HCT116 (cell line): ENCODE measurements around the gene C14orf93. TPM values are rescaled to one million over a fixed set of nuclear protein-coding genes. Genes with fewer than 3 reads are reported as not detected.

Experiments used
- ATAC-seq: fragments of 200-7000 bp; cut with Tn5 transposase; 2 replicates; pipeline ENCODE4 v1.9.1; 2020; ENCODE audit warnings: mild to moderate bottlenecking, moderate library complexity
- BruUV-seq: library from RNA; stranded (reverse); fragments of 400-500 nt; replicated peaks from 2 replicates; lab custom pipeline; 2021; lab: Mats Ljungman, UMichigan
- CTCF ChIA-PET: fragments of 300-600 bp; sonication (Branson Sonifier 250); formaldehyde crosslinking; loops from one replicate; lab custom pipeline; 2021; ENCODE audit warnings: antibody characterized with exemption; lab: Charles Lee
- POLR2A ChIA-PET: fragments of 300-600, 350-600 bp; sonication (Branson Sonifier 250); formaldehyde crosslinking; loops from one replicate; lab custom pipeline; 2021; ENCODE audit warnings: antibody characterized with exemption; lab: Charles Lee
- RAD21 ChIA-PET, 2 experiments: fragments of 300-600 bp; sonication (Branson Sonifier 250); formaldehyde crosslinking; loops; one replicate each; lab custom pipeline; 2023; ENCODE audit warnings: low total read pairs in 2 of 2; ENCODE audit not compliant: uncharacterized antibody in 2 of 2, unreplicated experiment in 2 of 2, low non-redundant PET in 1 of 2; lab: Charles Lee
- DNase-seq: peaks from one replicate; pipeline ENCODE4 v3.0.0-alpha.2; 2010; ENCODE audit warnings: low read depth, low spot score
- H2AFZ ChIP-seq: fragments of 200-600 bp; shearing (Covaris generic), sonication (generic); 2 replicates; pipeline ENCODE4 v1.6.1; 2017; ENCODE audit warnings: low read depth, mixed run types, mixed read lengths, antibody characterized with exemption, low read length; ENCODE audit not compliant: poor library complexity, severe bottlenecking
- H3K27ac ChIP-seq: 2 replicates; pipeline ENCODE4 v1.5.1; 2012; ENCODE audit warnings: low read depth, low read length
- H3K27me3 ChIP-seq: fragments of 200-600 bp; sonication (generic); 2 replicates; pipeline ENCODE4 v1.6.1; 2016; ENCODE audit warnings: mixed run types, low read length, mixed read lengths; ENCODE audit not compliant: insufficient read depth
- H3K36me3 ChIP-seq, 2 experiments: fragments of 200-500 bp in 1 of 2; fragments of 200-600 bp in 1 of 2; sonication (Bioruptor generic) in 1 of 2; sonication (generic) in 1 of 2; 2 replicates each; pipeline versions ENCODE4 v1.5.1 to v1.6.1; 2014 to 2016; ENCODE audit warnings: low read length in 2 of 2, inconsistent platforms in 1 of 2, mixed read lengths in 1 of 2, mixed run types in 1 of 2; ENCODE audit not compliant: insufficient read depth in 2 of 2, control insufficient read depth in 1 of 2
- H3K4me1 ChIP-seq, 2 experiments: fragments of 200-600 bp in 1 of 2; sonication (generic) in 1 of 2; 2 replicates each; pipeline versions ENCODE4 v1.5.1 to v1.6.1; 2012 to 2017; ENCODE audit warnings: low read length in 2 of 2, inconsistent platforms in 1 of 2, mild to moderate bottlenecking in 1 of 2, mixed read lengths in 1 of 2, mixed run types in 1 of 2, moderate library complexity in 1 of 2; ENCODE audit not compliant: insufficient read depth in 2 of 2, control insufficient read depth in 1 of 2
- H3K4me2 ChIP-seq: fragments of 200-600 bp; sonication (generic); 2 replicates; pipeline ENCODE4 v1.6.1; 2017; ENCODE audit warnings: mixed run types, low read length, mixed read lengths
- H3K4me3 ChIP-seq, 2 experiments: fragments of 200-600 bp in 1 of 2; sonication (generic) in 1 of 2; replicated peaks in 1 of 2; 2 replicates each; pipeline ENCODE4 v1.5.1; 2011 to 2016; ENCODE audit warnings: low read length in 2 of 2, control low read depth in 1 of 2, low read depth in 1 of 2, mild to moderate bottlenecking in 1 of 2, mixed read lengths in 1 of 2, mixed run types in 1 of 2
- H3K79me2 ChIP-seq: fragments of 200-600 bp; sonication (generic); 2 replicates; pipeline ENCODE4 v1.6.1; 2017; ENCODE audit warnings: mild to moderate bottlenecking, mixed run types, low read length, moderate library complexity, mixed read lengths; ENCODE audit not compliant: insufficient read depth
- H3K9ac ChIP-seq: fragments of 200-600 bp; sonication (generic); 2 replicates; pipeline ENCODE4 v1.6.1; 2016; ENCODE audit warnings: low read length, mixed read lengths
- H3K9me2 ChIP-seq: fragments of 200-600 bp; sonication (generic), shearing (Covaris generic); 2 replicates; pipeline ENCODE4 v1.6.1; 2017; ENCODE audit warnings: mixed run types, mild to moderate bottlenecking, moderate library complexity; ENCODE audit not compliant: insufficient read depth
- H3K9me3 ChIP-seq, 2 experiments: fragments of 200-500 bp in 1 of 2; fragments of 200-600 bp in 1 of 2; sonication (Bioruptor generic) in 1 of 2; sonication (generic) in 1 of 2; 2 replicates each; pipeline ENCODE4 v1.6.1; 2014 to 2017; ENCODE audit warnings: low read length in 2 of 2, mixed read lengths in 2 of 2, inconsistent platforms in 1 of 2, low read depth in 1 of 2, mild to moderate bottlenecking in 1 of 2, mixed run types in 1 of 2, moderate library complexity in 1 of 2; ENCODE audit not compliant: control insufficient read depth in 1 of 2, insufficient read depth in 1 of 2
- H4K20me1 ChIP-seq: fragments of 200-600 bp; sonication (generic), shearing (Covaris generic); 2 replicates; pipeline ENCODE4 v1.6.1; 2017; ENCODE audit warnings: mixed run types, mild to moderate bottlenecking, moderate library complexity; ENCODE audit not compliant: insufficient read depth
- ATF3 ChIP-seq: IDR thresholded peaks from 2 replicates; pipeline ENCODE4 v1.6.1; 2012
- EGR1 ChIP-seq: IDR thresholded peaks from 2 replicates; pipeline ENCODE4 v1.6.1; 2012; ENCODE audit warnings: low read depth
- ELF1 ChIP-seq: IDR thresholded peaks from 2 replicates; pipeline ENCODE4 v1.6.1; 2012; ENCODE audit warnings: low read depth, borderline replicate concordance
- EZH2 ChIP-seq: fragments of 200-600 bp; sonication (generic); IDR thresholded peaks from 2 replicates; pipeline ENCODE4 v1.6.1; 2017; ENCODE audit warnings: antibody characterized with exemption, mixed run types
- FOSL1 ChIP-seq: IDR thresholded peaks from 2 replicates; pipeline ENCODE4 v1.6.1; 2012; ENCODE audit warnings: low read depth
- JUND ChIP-seq: IDR thresholded peaks from 2 replicates; pipeline ENCODE4 v1.6.1; 2012
- POLR2A ChIP-seq: IDR thresholded peaks from 2 replicates; pipeline ENCODE4 v1.7.0; 2011; ENCODE audit warnings: borderline replicate concordance; ENCODE audit not compliant: insufficient read depth, insufficient read length; ENCODE audit errors: extremely low read depth
- REST ChIP-seq: IDR thresholded peaks from 2 replicates; pipeline ENCODE4 v1.6.1; 2012; ENCODE audit warnings: low read depth
- TCF7L2 ChIP-seq: IDR thresholded peaks from 2 replicates; pipeline ENCODE4 v1.7.0; 2011; ENCODE audit warnings: borderline replicate concordance, inconsistent platforms; ENCODE audit not compliant: insufficient read depth, insufficient read length; ENCODE audit errors: extremely low read depth
- YY1 ChIP-seq: IDR thresholded peaks from 2 replicates; pipeline ENCODE4 v1.6.1; 2011; ENCODE audit warnings: low read length, low read depth, moderate library complexity, mild to moderate bottlenecking; ENCODE audit not compliant: insufficient replicate concordance; ENCODE audit errors: extremely low read depth
- ZBTB33 ChIP-seq: IDR thresholded peaks from 2 replicates; pipeline ENCODE4 v1.6.1; 2011; ENCODE audit warnings: mild to moderate bottlenecking, low read length, moderate library complexity; ENCODE audit not compliant: insufficient replicate concordance; ENCODE audit errors: extremely low read depth
- ZNF274 ChIP-seq: fragments of 200-500 bp; sonication (Bioruptor generic); IDR thresholded peaks from 2 replicates; pipeline ENCODE4 v1.6.1; 2014; ENCODE audit warnings: mild to moderate bottlenecking, low read depth, low read length, inconsistent platforms
- intact Hi-C: fragments of 100-400 bp; cut with micrococcal nuclease; formaldehyde crosslinking; loops from 2 replicates; pipeline ENCODE4 v1.10.0; 2022
- total RNA-seq: library from RNA; stranded (reverse); gene quantifications from one replicate; pipeline ENCODE4 v1.2.1, GENCODE V29; 2021; ENCODE audit not compliant: unreplicated experiment
- TF ChIP-seq, protein P1 (sequence below): IDR thresholded peaks from 2 replicates; pipeline ENCODE4 v1.6.1; 2012

Gene C14orf93
- total RNA-seq, 1 experiment from 2014 or later = 13.7 TPM

DNA sequence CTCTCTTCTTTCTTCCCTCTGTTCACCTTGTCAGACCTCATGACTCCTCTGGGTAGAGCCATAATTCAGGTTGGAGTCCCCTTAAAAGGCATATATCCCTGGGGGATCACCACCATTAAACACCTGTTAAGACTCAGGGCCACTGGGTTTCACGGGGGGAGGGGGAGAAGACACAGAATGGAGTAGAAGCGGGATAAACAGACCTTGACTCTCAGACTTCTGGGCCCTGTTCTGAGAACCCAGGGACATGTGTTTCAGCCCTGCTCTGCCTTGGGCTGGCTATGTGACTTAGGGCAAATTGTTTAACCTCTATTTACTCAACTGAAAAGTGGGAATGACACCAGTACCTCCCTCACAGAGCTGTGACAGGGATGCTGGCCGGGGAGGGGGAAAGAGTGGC lies 42.7 kb upstream of the C14orf93 start:
- DNase-seq = no peak
- no peaks in the 10 kb centered on the region for H3K27me3 ChIP-seq
- H3K4me3 ChIP-seq = no peak overlapping the region
- no TSS peak for BruUV-seq
- no peak overlapping the region for H3K27ac ChIP-seq
- no peaks in the 10 kb centered on the region for H3K79me2 ChIP-seq
- ChIA-PET POLR2A (no interaction called here), RAD21 (interaction anchor here in 1 of 2 experiments (1.0 kb wide), 1 partner anchor 66 kb away, joined by 5 read pairs; no protein-coding TSS in a partner anchor), CTCF (interaction anchor here (0.6 to 2.2 kb wide), 3 partner anchors 16 to 66 kb away, joined by 3 to 8 read pairs (median 7); no protein-coding TSS in a partner anchor)
- H3K4me1 ChIP-seq = peaks cover 12 to 17% of the 10 kb centered on the region in 2 experiments
- ATAC-seq = no peak
- no peak overlapping the region for H3K4me2 ChIP-seq
- no peaks in the 10 kb centered on the region for H3K9me3 ChIP-seq
- no peak for TF ChIP-seq EGR1
- TF ChIP-seq, protein P1, sequence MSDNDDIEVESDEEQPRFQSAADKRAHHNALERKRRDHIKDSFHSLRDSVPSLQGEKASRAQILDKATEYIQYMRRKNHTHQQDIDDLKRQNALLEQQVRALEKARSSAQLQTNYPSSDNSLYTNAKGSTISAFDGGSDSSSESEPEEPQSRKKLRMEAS = no peak
- no peak for TF ChIP-seq JUND
- no peaks in the 10 kb centered on the region for H3K9me2 ChIP-seq
- H3K9ac ChIP-seq = no peak overlapping the region
- H3K36me3 ChIP-seq = no peaks in the 10 kb centered on the region
- no peak overlapping the region for H2AFZ ChIP-seq
- H4K20me1 ChIP-seq = no peaks in the 10 kb centered on the region
- intact Hi-C loops = no loop called here

- no peak overlapping the region for H3K9ac ChIP-seq
- intact Hi-C loops = no loop called here
- POLR2A ChIA-PET = no interaction called here
- no peaks in the 10 kb centered on the region for H3K9me3 ChIP-seq
- RAD21 ChIA-PET = interaction anchor here in 1 of 2 experiments (1.0 kb wide), 1 partner anchor 66 kb away, joined by 5 read pairs; no protein-coding TSS in a partner anchor
- no peaks in the 10 kb centered on the region for H3K9me2 ChIP-seq
- H3K79me2 ChIP-seq = no peaks in the 10 kb centered on the region
- H3K36me3 ChIP-seq = no peaks in the 10 kb centered on the region
- no peak overlapping the region for H2AFZ ChIP-seq
- H4K20me1 ChIP-seq = no peaks in the 10 kb centered on the region
- H3K27me3 ChIP-seq = no peaks in the 10 kb centered on the region
- no peak overlapping the region for H3K4me2 ChIP-seq
- CTCF ChIA-PET = interaction anchor here (0.6 to 2.2 kb wide), 3 partner anchors 17 to 66 kb away, joined by 3 to 8 read pairs (median 7); no protein-coding TSS in a partner anchor
- no peak overlapping the region for H3K27ac ChIP-seq
- peaks cover 12 to 17% of the 10 kb centered on the region in 2 experiments for H3K4me1 ChIP-seq
- no peak overlapping the region for H3K4me3 ChIP-seq
- ATAC-seq (no peak), DNase-seq (no peak)
- no TSS peak for BruUV-seq
- no peak for TF ChIP-seq ATF3
- TF ChIP-seq TCF7L2 = no peak
- TF ChIP-seq YY1 = no peak
- no peak for TF ChIP-seq FOSL1
- TF ChIP-seq ZBTB33 = no peak
- no peak for TF ChIP-seq ELF1
- TF ChIP-seq, protein P1 = no peak
- TF ChIP-seq EZH2 = no peak
- no peak for TF ChIP-seq POLR2A
- TF ChIP-seq ZNF274 = no peak
- no peak for TF ChIP-seq REST
Measured at GRCh38 chr14:23052182-23052623, 42.3 kb upstream of the C14orf93 start.
